GM23338 (cell line): ENCODE data around the gene SVBP. TPM values are rescaled to one million over a fixed set of nuclear protein-coding genes. Genes with fewer than 3 reads are reported as not detected.

ENCODE experiments used
- ATAC-seq: fragments of 200-7000 bp; cut with Tn5 transposase; 3 replicates; pipeline ENCODE4 v1.9.1; 2020
- DNase-seq: peaks from one replicate; pipeline ENCODE4 v3.0.0-alpha.2; 2015; ENCODE audit warnings: low spot score
- H2AFZ ChIP-seq: fragments of 200-600 bp; sonication (generic); 2 replicates; pipeline ENCODE4 v1.8.0; 2016; ENCODE audit warnings: antibody characterized with exemption, mild to moderate bottlenecking, moderate library complexity
- H3F3A ChIP-seq: fragments of 200-600 bp; sonication (generic); replicated peaks from 2 replicates; pipeline ENCODE4 v1.8.0; 2017; ENCODE audit warnings: antibody characterized with exemption, mixed run types, low read depth
- H3K27ac ChIP-seq: fragments of 200-600 bp; sonication (generic); 2 replicates; pipeline ENCODE4 v1.6.1; 2016; ENCODE audit warnings: low read depth
- H3K27me3 ChIP-seq: fragments of 200-600 bp; sonication (generic); 2 replicates; pipeline ENCODE4 v1.8.0; 2016; ENCODE audit warnings: mild to moderate bottlenecking, mixed run types, moderate library complexity; ENCODE audit not compliant: insufficient read depth
- H3K36me3 ChIP-seq: fragments of 200-600 bp; sonication (generic); 2 replicates; pipeline ENCODE4 v1.8.0; 2016; ENCODE audit warnings: mild to moderate bottlenecking; ENCODE audit not compliant: insufficient read depth
- H3K4me1 ChIP-seq: fragments of 200-600 bp; sonication (generic); 2 replicates; pipeline ENCODE4 v1.8.0; 2016; ENCODE audit warnings: mild to moderate bottlenecking, moderate library complexity; ENCODE audit not compliant: insufficient read depth
- H3K4me2 ChIP-seq: fragments of 200-600 bp; sonication (generic); 2 replicates; pipeline ENCODE4 v1.7.1; 2017; ENCODE audit warnings: mixed run types
- H3K4me3 ChIP-seq: fragments of 200-600 bp; sonication (generic); 2 replicates; pipeline ENCODE4 v1.6.1; 2016; ENCODE audit warnings: mixed run types
- H3K79me2 ChIP-seq: fragments of 200-600 bp; sonication (generic); replicated peaks from 2 replicates; pipeline ENCODE4 v1.8.0; 2017; ENCODE audit warnings: mild to moderate bottlenecking; ENCODE audit not compliant: insufficient read depth
- H3K9me2 ChIP-seq: fragments of 200-600 bp; sonication (generic); 2 replicates; pipeline ENCODE4 v1.8.0; 2017; ENCODE audit not compliant: insufficient read depth
- H4K20me1 ChIP-seq: fragments of 200-600 bp; sonication (generic); replicated peaks from 2 replicates; pipeline ENCODE4 v1.8.0; 2017; ENCODE audit warnings: mild to moderate bottlenecking; ENCODE audit not compliant: insufficient read depth
- H3K27ac Mint-ChIP-seq: 2 replicates; pipeline ENCODE4 v1.8.0; 2020; ENCODE audit warnings: inconsistent platforms, mild to moderate bottlenecking, moderate library complexity, mixed read lengths
- H3K27me3 Mint-ChIP-seq: 3 replicates; pipeline ENCODE4 v1.8.0; 2022; ENCODE audit warnings: low read depth, mild to moderate bottlenecking, moderate library complexity, mixed read lengths, inconsistent platforms; ENCODE audit not compliant: insufficient read depth, poor library complexity
- H3K36me3 Mint-ChIP-seq: 3 replicates; pipeline ENCODE4 v1.8.0; 2021; ENCODE audit warnings: low read depth, mild to moderate bottlenecking, inconsistent platforms, moderate library complexity, mixed read lengths
- H3K4me1 Mint-ChIP-seq: 3 replicates; pipeline ENCODE4 v1.8.0; 2020; ENCODE audit warnings: mild to moderate bottlenecking, inconsistent platforms, mixed read lengths
- H3K4me3 Mint-ChIP-seq: 3 replicates; pipeline ENCODE4 v1.8.0; 2021; ENCODE audit warnings: moderate library complexity, mild to moderate bottlenecking, inconsistent platforms, mixed read lengths
- H3K9me3 Mint-ChIP-seq: 3 replicates; pipeline ENCODE4 v1.8.0; 2020; ENCODE audit warnings: moderate library complexity, mild to moderate bottlenecking, inconsistent platforms, mixed read lengths
- CREB1 ChIP-seq: fragments of 250-450 bp; sonication (Bioruptor Pico); IDR thresholded peaks from 2 replicates; pipeline ENCODE4 v1.5.0; 2020; ENCODE audit warnings: low read depth, mild to moderate bottlenecking, moderate library complexity
- ETS1 ChIP-seq: IDR thresholded peaks from 2 replicates; pipeline ENCODE4 v1.6.1; 2016; ENCODE audit warnings: antibody characterized with exemption
- EZH2phosphoT487 ChIP-seq: fragments of 200-600 bp; sonication (generic); IDR thresholded peaks from one replicate; pipeline ENCODE4 v1.8.1; 2018; ENCODE audit warnings: antibody characterized with exemption; ENCODE audit not compliant: unreplicated experiment
- JUNB ChIP-seq: IDR thresholded peaks from one replicate; pipeline ENCODE4 v1.6.1; 2016; ENCODE audit warnings: antibody characterized with exemption; ENCODE audit not compliant: unreplicated experiment
- NANOG ChIP-seq: IDR thresholded peaks from 2 replicates; pipeline ENCODE4 v1.6.1; 2016; ENCODE audit warnings: antibody characterized with exemption, borderline replicate concordance
- POLR2AphosphoS5 ChIP-seq: IDR thresholded peaks from 2 replicates; pipeline ENCODE4 v1.6.1; 2016; ENCODE audit warnings: antibody characterized with exemption, low read depth
- STAT1 ChIP-seq: IDR thresholded peaks from one replicate; pipeline ENCODE4 v1.6.1; 2016; ENCODE audit warnings: antibody characterized with exemption; ENCODE audit not compliant: unreplicated experiment
- ZNF114 ChIP-seq: fragments of 250-450 bp; sonication (Bioruptor Pico); IDR thresholded peaks from 2 replicates; pipeline ENCODE4 v1.5.0; 2020; ENCODE audit warnings: mild to moderate bottlenecking, moderate library complexity
- ZNF331 ChIP-seq: fragments of 250-450 bp; sonication (Bioruptor Pico); IDR thresholded peaks from 2 replicates; pipeline ENCODE4 v1.5.0; 2020; ENCODE audit warnings: low read depth, mild to moderate bottlenecking, moderate library complexity
- ZNF462 ChIP-seq: fragments of 250-450 bp; sonication (Bioruptor Pico); IDR thresholded peaks from 2 replicates; pipeline ENCODE4 v1.5.0; 2020; ENCODE audit warnings: mild to moderate bottlenecking, moderate library complexity
- polyA plus RNA-seq: library from polyadenylated mRNA; unstranded; fragments of >200 nt; fragmentation: Nextera tagmentation; extraction: Ambion mirVana; gene quantifications from 2 replicates; pipeline ENCODE4 v1.2.1, GENCODE V29; 2016
- total RNA-seq: library from RNA; depleted of rRNA; stranded (reverse); fragments of >200 nt; shearing (Covaris generic); gene quantifications from 2 replicates; pipeline ENCODE4 v1.2.3, GENCODE V29; 2014

SVBP gene
- total and polyA plus RNA-seq, 2 experiments from 2014 or later: 22.1 to 82.1 TPM

GRCh38 chr1:42852608-42852980 lies 35.4 kb upstream of the SVBP start:
- TF ChIP-seq ZNF331 (CRISPR knock-in tag) (no peak), ETS1 (no peak), EZH2phosphoT487 (no peak), JUNB (no peak)
- no peaks in the 10 kb centered on the region; the same call in 1 of the 2 replicates for H3K9me2 ChIP-seq
- no peak overlapping the region for H3K4me2 ChIP-seq
- ATAC-seq (no peak), DNase-seq (no peak)
- H3K27ac ChIP-seq: no peak overlapping the region
- H3K36me3 ChIP-seq: peaks cover 14% of the 10 kb centered on the region; the same call in 1 of the 2 replicates
- H3K36me3 Mint-ChIP-seq: peaks cover 39% of the 10 kb centered on the region
- H3K27me3 ChIP-seq: no peaks in the 10 kb centered on the region
- no peak overlapping the region for H3K4me3 Mint-ChIP-seq
- peaks cover 16% of the 10 kb centered on the region for H3K79me2 ChIP-seq
- H3K4me3 ChIP-seq: no peak overlapping the region
- no peaks in the 10 kb centered on the region; the same call in 2 of the 3 replicates for H3K9me3 Mint-ChIP-seq
- peaks cover 10% of the 10 kb centered on the region; the same call in 2 of the 3 replicates for H3K4me1 Mint-ChIP-seq
- H3K4me1 ChIP-seq: peaks cover 11% of the 10 kb centered on the region
- peaks cover 7% of the 10 kb centered on the region for H3K27me3 Mint-ChIP-seq
- no peak overlapping the region for H3K27ac Mint-ChIP-seq
- 0 out of 2 replicates have a peak, but pooled peaks cover 4% of the 10 kb centered on the region for H4K20me1 ChIP-seq
- H3F3A ChIP-seq: no peaks in the 10 kb centered on the region
- no peak overlapping the region for H2AFZ ChIP-seq

- no peak overlapping the region for H3K27ac Mint-ChIP-seq
- H3K27me3 ChIP-seq: no peaks in the 10 kb centered on the region
- peaks cover 10% of the 10 kb centered on the region for H3K27me3 Mint-ChIP-seq
- no peak for ATAC-seq
- peaks cover 16% of the 10 kb centered on the region for H3K4me1 ChIP-seq
- H3K4me3 Mint-ChIP-seq: no peak overlapping the region
- DNase-seq: no peak
- no peak overlapping the region for H2AFZ ChIP-seq
- no peaks in the 10 kb centered on the region for H3F3A ChIP-seq
- peaks cover 39% of the 10 kb centered on the region for H3K36me3 Mint-ChIP-seq
- no peaks in the 10 kb centered on the region; the same call in 1 of the 2 replicates for H3K9me2 ChIP-seq
- peaks cover 16% of the 10 kb centered on the region; the same call in 2 of the 3 replicates for H3K4me1 Mint-ChIP-seq
- peaks cover 14% of the 10 kb centered on the region; the same call in 1 of the 2 replicates for H3K36me3 ChIP-seq
- H4K20me1 ChIP-seq: 0 out of 2 replicates have a peak, but pooled peaks cover 4% of the 10 kb centered on the region
- H3K79me2 ChIP-seq: peaks cover 22% of the 10 kb centered on the region
- no peak overlapping the region for H3K4me2 ChIP-seq
- H3K9me3 Mint-ChIP-seq: no peaks in the 10 kb centered on the region; the same call in 2 of the 3 replicates
- no peak overlapping the region for H3K27ac ChIP-seq
- no peak overlapping the region for H3K4me3 ChIP-seq
- TF ChIP-seq ZNF331 (CRISPR knock-in tag) (no peak), ZNF462 (CRISPR knock-in tag) (no peak), STAT1 (no peak), POLR2AphosphoS5 (no peak), JUNB (no peak), NANOG (no peak), ETS1 (no peak), EZH2phosphoT487 (no peak), ZNF114 (no peak), CREB1 (CRISPR knock-in tag) (no peak)
Observed at GRCh38 chr1:42851960-42852607, 34.9 kb upstream of the SVBP start.
